VCaP (cell line): ENCODE data around the gene FAM131A.

Source experiments
- H3K27ac ChIP-seq: fragments of 450-650 bp; 2 replicates; pipeline ENCODE4 v1.5.1; 2017
- CTCF ChIP-seq: fragments of 450-650 bp; conservative IDR thresholded peaks from 2 replicates; pipeline ENCODE4 v1.5.1; 2017; ENCODE audit warnings: mild to moderate bottlenecking, moderate library complexity

Gene FAM131A

GRCh38 chr3:184368586-184369183 is 31.3 kb downstream of the FAM131A start:
- TF ChIP-seq CTCF = no peak
- H3K27ac ChIP-seq = no peak overlapping the region

DNA sequence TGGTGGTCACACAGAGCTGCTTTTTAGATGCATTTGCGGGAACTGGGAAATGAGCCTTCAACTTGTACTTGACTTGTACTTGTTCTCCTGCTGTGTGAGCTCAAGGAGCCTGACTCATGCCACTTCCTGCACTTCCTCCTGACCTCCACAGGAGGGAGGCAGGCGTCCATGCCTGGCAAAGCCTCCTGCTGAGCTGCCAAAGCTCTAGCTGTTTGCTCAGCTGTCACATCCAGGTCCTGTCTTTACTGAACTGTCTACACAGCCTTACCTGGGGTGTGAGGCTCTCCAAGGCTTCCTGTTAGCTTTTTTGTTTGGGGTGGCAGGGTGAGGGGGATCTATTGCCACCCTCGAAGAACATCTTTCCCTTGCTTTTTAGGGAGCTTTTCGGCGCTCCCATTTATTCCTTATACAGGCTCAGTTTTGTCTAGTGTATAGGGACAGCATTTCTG is 34.2 kb downstream of the FAM131A start:
- no peak overlapping the region for H3K27ac ChIP-seq
- peak; percentile 97 for TF ChIP-seq CTCF

- no peak overlapping the region for H3K27ac ChIP-seq
- TF ChIP-seq CTCF = no peak
These were observed 35.0 kb downstream of the FAM131A start for GRCh38 chr3:184372296-184372821.

DNA sequence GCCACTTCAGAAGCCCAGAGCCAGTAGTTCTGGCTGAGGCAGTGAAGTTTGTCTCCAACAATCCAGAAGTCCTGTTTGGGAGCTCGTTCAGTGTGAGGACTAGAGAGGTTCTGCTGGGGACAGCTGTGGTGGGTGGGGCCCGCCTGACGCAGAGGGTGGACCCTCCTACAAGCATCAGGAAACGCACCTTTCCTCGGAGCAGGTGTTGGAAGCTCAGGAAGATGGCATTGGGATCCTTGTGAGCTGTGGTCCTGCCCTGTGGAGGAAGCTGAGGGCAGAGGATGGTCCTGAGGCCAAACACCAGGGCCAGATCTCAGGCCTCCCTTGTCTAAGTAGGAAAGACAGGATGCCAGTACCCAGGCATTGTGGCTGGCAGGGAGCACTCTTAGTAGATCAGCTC is 35.5 kb downstream of the FAM131A start:
- no peak for TF ChIP-seq CTCF
- H3K27ac ChIP-seq = no peak overlapping the region

DNA sequence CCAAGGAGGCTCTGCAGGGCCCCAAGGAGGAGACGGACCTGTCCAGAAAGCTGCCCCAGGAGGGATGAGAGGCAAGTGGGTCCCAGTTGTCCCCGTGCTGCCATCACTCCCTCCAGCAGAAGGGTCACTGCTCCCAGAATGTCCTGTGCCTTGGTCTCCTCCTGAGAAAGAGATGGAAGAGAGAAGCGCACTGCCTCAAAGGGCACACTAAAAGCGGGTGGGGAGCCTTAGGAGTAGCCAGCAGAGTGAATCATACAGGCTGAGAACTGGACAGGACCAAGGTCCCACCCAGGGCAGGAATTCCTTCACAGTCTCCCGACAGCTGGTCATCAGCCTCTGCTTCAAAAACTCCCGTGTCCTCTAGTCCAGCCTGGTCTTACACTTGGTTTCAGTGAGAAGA is 36.0 kb downstream of the FAM131A start:
- no peak for TF ChIP-seq CTCF
- H3K27ac ChIP-seq = no peak overlapping the region

GRCh38 chr3:184375747-184376461 is 38.5 kb downstream of the FAM131A start:
- TF ChIP-seq CTCF = no peak
- H3K27ac ChIP-seq = no peak overlapping the region

- no peak for TF ChIP-seq CTCF
- no peak overlapping the region for H3K27ac ChIP-seq
These were observed 40.0 kb downstream of the FAM131A start for GRCh38 chr3:184377374-184377773.
